Stimulated activated CD4-positive, alpha-beta T cell treated with anti-CD3 and anti-CD28 coated beads, Interleukin-15, amount 100 ng/mL, for 48 hours (primary cell): ENCODE results near the gene KBTBD4.

ENCODE experiments used
- DNase-seq, 2 donors: peaks; one replicate each; pipeline ENCODE4 v3.0.0-alpha.2; 2020; ENCODE audit warnings: low read depth in 2 of 2

The KBTBD4 gene

DNA sequence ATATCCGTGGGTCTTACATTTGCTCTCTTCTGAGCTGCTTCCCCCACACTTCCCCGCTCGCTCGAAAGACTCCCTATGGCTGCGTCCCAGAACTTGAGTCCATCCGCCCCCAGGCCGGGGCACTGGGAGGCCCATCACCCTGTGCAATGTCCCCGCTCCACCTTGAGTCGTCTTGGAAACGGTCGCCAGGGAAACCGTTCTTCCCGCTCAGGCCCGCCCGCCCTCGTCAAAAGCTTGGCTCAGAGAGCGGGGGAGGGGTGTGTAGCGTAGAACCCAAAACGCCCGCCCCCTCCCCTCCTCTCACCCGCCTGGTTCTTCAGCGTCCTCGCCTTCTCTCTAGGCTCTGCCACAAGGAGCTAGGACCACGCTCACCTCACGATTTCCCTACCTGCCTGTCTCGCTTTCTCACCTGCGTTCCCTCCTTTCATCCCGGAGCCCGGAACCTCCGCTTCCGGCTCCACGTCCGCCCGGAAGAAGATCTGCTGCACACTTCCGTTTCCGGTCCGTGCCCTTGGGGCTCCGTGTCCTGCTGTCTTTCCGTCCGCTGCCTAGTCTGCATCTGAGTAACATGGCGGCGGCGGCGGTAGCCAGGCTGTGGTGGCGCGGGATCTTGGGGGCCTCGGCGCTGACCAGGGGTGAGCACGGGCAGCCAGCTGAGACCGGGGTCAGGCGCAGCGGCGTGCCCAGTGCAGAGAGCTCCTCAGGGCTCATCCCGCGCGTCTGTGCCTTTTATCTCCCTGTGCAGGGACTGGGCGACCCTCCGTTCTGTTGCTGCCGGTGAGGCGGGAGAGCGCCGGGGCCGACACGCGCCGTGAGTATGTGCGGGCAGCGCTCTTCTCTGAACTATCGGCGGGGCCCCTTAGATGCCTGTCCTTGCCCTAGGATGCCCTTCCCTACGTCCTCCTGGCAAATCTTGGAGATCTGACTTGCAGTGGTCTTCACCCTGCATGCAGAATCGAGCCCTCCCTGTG lies at the start of gene KBTBD4, which contains the start of gene NDUFS3:
Gene KBTBD4 (minus strand): TSS at position 447 of the 971 bp plus-strand sequence. CDS start 19 bp downstream, at position 428.
Gene NDUFS3 (plus strand): TSS at position 551 of the 971 bp plus-strand sequence. CDS start 18 bp downstream, at position 569.
- DNase-seq: peak; percentile 74 to 79

DNA sequence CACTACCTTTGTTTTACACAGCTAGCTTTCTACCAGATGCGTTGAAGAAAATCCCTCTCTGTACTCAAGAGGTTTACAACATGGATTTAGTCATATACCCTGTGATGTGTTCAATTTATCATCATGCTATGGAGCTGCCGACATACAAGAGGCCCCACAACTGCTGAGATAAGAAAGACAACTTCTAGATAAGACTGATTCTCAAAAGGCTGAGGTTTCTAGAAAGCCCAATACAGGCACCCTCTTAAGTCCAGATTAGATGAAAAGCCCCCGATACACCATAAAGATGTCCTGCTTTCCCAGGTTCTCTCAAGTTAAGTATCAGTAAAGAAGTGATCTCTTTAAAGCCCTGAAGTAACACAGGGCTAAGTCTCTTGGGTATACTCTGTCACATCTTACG lies 49.3 kb upstream of the KBTBD4 start:
- DNase-seq: no peak

GRCh38 chr11:47626234-47626633 lies 47.5 kb upstream of the KBTBD4 start:
- DNase-seq: no peak

DNA sequence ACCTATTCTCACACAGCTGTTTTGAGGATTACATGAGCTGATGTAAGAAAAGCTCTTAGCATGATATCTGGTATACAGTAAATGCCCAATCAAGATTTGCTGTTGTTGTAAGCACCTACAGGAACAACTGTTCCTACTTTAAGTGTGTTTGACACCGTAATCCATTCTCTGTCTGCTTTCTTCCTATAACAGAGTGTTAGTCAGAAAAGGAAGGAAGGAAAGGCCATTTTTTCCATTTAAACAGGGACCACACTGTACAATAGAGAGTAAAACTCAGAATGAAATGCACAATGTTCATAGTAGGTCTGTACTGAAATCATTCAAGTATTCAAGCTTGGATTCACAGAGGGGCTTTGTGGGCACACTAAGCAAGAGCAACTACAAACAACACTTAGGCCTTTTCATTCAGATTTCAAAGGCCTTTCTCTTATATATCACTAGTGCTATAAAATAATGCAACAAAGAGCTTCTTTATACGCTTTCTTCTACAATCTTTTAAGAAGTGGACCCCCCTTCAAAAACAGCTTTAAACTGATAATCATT lies 42.1 kb upstream of the KBTBD4 start:
- no peak for DNase-seq

DNA sequence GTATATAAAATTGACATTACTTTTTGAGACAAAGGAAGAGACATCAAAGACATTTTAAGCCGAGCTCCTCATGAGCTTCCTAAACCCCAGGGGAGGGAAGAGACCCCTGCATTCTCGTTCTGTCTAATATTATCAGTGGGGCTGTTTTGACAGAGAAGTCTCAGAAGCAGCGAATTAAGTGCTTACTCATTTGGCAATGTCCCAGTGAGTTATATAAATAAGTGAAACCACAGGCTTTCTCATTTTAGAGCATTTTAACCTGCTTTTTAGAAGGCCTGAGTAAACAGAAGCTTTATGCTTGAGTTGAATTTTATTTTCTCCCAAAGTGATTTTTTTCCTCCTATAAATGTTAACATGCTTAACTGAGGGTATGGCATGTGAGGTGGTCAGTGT lies 38.6 kb upstream of the KBTBD4 start:
- DNase-seq: no peak

- DNase-seq: no peak
Measured at GRCh38 chr11:47616726-47617416, 38.1 kb upstream of the KBTBD4 start.

DNA sequence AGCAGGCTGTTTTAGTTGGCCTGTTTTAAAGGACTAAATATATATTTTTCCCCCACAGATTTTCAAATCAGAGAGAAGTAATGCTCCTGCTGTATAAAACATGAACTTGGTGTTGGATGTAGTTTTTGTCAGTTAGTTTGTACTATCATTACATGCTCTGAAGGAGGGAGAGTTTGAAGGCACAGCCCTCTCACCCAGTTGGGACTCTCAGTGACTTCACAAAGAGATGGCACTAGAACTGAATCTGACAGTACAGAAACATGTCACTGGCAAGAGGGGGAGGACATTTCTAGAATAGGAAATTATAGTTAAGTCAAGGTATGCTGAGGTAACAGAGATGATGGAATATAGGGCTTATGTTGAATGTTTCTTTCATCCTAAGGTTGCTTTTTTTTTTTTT lies 36.5 kb upstream of the KBTBD4 start:
- no peak for DNase-seq

- no peak for DNase-seq
Measured at GRCh38 chr11:47611348-47611794, 32.6 kb upstream of the KBTBD4 start.

DNA sequence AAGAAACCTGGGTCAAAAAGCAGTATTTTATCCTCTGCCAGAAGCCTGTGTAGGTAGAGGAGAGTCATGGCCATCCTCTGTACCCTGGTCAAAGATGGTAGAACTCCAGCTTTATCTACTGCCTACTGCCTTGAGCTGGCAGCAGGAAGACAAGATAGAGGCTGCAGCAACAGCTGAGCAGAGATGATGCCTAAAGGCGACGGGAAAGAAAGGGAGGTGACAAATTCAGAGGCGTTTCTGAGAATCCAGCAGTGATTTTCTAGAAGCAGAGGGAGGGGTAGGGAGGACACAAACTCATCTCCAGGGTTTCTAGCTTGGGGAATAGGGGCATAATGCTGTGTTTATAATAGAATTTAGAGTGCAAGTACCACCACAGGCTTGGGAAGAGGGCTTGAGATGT lies 30.9 kb upstream of the KBTBD4 start:
- DNase-seq: no peak

DNA sequence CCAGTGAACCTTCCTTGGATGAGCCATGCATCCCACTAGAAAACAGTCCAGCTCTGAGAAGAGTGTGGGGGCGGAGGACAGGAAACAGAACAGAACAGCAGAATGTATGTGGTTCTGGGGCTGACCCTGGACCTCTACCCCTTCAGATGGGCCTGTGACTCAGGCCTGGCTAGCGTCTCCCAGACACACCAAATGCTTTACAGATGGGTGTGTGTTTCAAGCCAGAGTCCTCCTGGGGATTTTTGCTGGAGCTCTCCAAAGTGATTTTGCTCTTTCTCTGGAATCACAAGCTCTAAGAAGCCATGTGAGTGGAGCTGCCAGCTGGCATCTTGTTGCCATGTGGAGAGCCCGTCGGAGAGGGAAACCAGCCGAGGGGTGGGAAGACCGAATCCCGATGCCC lies 28.6 kb upstream of the KBTBD4 start:
- DNase-seq: no peak

- DNase-seq: no peak
Measured at GRCh38 chr11:47606731-47607130, 28.0 kb upstream of the KBTBD4 start.

DNA sequence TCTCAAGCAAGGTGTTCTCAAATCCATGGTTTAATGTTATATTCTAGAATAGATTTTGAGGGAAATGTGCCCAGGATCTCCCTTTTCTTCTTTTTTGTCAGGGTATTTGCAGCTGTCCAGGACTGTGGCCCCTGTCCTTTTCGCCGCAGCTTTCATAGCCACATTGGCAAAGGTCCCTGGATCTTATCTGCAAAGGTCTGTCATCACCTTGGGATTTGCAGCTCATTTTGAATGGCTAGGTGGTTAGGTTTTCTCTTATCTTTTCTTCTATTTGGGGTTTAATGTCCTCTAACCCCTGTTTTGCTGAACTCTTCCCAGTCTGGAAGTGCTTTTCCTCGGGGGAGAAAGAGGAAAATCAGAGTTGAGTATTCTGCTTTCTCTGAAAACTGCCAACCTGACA lies 27.2 kb upstream of the KBTBD4 start:
- DNase-seq: no peak

GRCh38 chr11:47603295-47603694 lies 24.5 kb upstream of the KBTBD4 start:
- no peak for DNase-seq

DNA sequence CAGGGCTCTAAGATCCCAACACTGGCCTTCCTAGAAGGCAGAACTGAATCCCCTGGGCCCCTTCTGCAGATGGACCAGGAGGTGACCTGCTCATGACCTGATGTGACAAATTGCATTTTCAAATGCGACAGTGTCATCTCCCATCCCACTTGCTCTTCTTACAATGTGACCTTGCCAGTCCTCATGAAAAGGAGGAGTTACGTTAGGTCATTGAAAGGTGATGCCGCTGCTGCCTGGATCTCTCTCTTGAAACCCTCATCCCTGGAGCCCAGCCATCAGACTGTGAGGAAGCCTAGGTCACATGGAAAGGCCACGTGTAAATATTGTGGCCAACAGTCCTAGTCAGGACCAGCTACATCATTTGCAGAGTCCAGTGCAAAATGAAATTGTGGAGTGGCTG lies 21.1 kb upstream of the KBTBD4 start:
- no peak for DNase-seq

- no peak for DNase-seq
Measured at GRCh38 chr11:47595967-47596366, 17.2 kb upstream of the KBTBD4 start.

GRCh38 chr11:47595029-47595428 lies 16.3 kb upstream of the KBTBD4 start:
- no peak for DNase-seq

DNA sequence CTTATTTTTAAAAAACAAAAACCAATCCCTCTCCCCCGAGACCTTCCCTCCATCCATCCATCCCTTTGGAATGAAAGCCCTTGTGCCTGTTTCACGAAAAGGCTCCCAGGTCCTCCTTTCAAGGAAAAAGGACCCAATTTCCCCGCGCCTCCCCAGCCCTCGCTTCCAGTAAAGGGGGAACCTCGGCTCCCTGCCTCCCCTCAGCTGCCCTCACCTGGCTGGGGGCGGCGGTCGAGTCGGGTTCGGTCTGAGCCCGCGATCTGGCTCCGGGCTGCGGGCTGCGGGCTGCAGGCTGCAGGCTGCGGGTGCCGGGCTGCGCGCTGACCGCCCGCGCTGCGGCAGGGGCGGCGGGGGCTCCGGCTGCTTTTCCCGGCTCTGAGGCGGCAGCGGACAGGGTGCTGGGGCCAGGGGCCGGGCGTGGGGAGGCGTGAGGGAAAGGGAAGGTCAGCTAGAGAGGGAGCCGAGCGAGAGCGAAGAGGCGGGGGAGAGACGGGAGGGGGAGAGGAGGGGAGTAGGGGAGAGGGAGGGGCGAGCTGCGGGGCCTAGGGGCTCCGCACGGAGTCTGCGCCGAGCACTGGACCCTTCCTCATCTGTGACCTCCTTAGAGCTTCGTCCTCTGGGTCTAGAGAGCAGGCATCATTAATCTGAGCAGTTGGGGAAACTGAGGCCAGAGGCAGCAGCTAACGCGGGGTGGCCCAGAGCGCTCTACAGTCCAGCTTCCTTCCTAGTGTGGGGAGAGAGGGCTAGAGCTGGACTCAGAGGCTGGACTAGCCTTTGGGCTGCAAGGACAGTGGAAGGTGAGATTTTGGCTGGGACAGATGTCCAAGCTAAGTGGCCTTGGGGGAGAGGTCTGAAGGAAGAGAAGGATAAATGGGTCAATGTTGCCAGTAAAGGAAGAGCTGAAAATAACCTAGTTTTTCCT lies 15.4 kb upstream of the KBTBD4 start, which contains the start of gene C1QTNF4:
Gene C1QTNF4 (minus strand): TSS at position 478 of the 922 bp plus-strand sequence. CDS start 3,601 bp downstream, outside the sequence.
- DNase-seq: no peak

- DNase-seq: no peak
Measured at GRCh38 chr11:47593492-47593933, 14.7 kb upstream of the KBTBD4 start.

GRCh38 chr11:47592970-47593369 lies 14.2 kb upstream of the KBTBD4 start:
- DNase-seq: no peak

GRCh38 chr11:47592251-47592650 lies 13.5 kb upstream of the KBTBD4 start:
- no peak for DNase-seq

- no peak for DNase-seq
Measured at GRCh38 chr11:47591764-47592163, 13.0 kb upstream of the KBTBD4 start.
